ENCODE results near the gene MICAL2. TPM values are rescaled to one million over a fixed set of nuclear protein-coding genes. Genes with fewer than 3 reads are reported as not detected.

MICAL2 gene
- total RNA-seq, 4 donors from 2014 or later = 27.4 to 63.6 (median 51.9) TPM

- intact Hi-C loops (cut with DNase I) = loop anchor here (2.0 to 10.0 kb wide), 2 partner anchors 234 to 356 kb away; no protein-coding TSS in a partner anchor
- TF ChIP-seq CTCF (IDR thresholded peaks at IDR 0.05) (no peak), POLR2A (IDR thresholded peaks at IDR 0.05) (no peak)
- no peak overlapping the region for H3K4me3 ChIP-seq (replicated peaks in 1 of 3)
- H3K27me3 ChIP-seq = no peaks in the 10 kb centered on the region
- no peak for DNase-seq
- peaks cover 13 to 14% of the 10 kb centered on the region in 2 donors for H3K4me1 ChIP-seq
- peak overlapping the region in 2 of 3 donors; percentile 39 to 84 for H3K27ac ChIP-seq
- H3K9me3 ChIP-seq = no peaks in the 10 kb centered on the region
- H3K36me3 ChIP-seq = no peaks in the 10 kb centered on the region
- whole genome bisulfite sequencing, 2 donors = 95 to 96% methylated on average over 8 to 14 of the region's 15 CpGs
Measured at GRCh38 chr11:12280838-12281565, 170.6 kb downstream of the MICAL2 start.

- Histone ChIP-seq H3K27me3 (no peaks in the 10 kb centered on the region), H3K4me1 (peaks cover 13 to 14% of the 10 kb centered on the region in 2 donors), H3K4me3 (replicated peaks in 1 of 3) (no peak overlapping the region), H3K9me3 (no peaks in the 10 kb centered on the region), H3K27ac (peak overlapping the region in 1 of 3 donors; percentile 84), H3K36me3 (no peaks in the 10 kb centered on the region)
- TF ChIP-seq CTCF (IDR thresholded peaks at IDR 0.05) = peak; percentile 91 to 99 (median 97)
- TF ChIP-seq POLR2A (IDR thresholded peaks at IDR 0.05) = no peak
- peak; percentile 86 for DNase-seq
- intact Hi-C loops (cut with DNase I) = loop anchor here (2.0 to 10.0 kb wide), 2 partner anchors 235 to 357 kb away; no protein-coding TSS in a partner anchor
- 23 to 32% methylated on average over 10 to 12 of the region's 12 CpGs for WGBS, 2 donors
Measured at GRCh38 chr11:12281571-12282478, 171.4 kb downstream of the MICAL2 start.

- intact Hi-C loops (cut with DNase I) = loop anchor here (10.0 kb wide), 1 partner anchor 358 kb away; no protein-coding TSS in a partner anchor
- Histone ChIP-seq H3K9me3 (no peaks in the 10 kb centered on the region), H3K4me3 (replicated peaks in 1 of 3) (no peak overlapping the region), H3K36me3 (no peaks in the 10 kb centered on the region), H3K27ac (no peak overlapping the region), H3K4me1 (peaks cover 13 to 19% of the 10 kb centered on the region in 2 donors), H3K27me3 (no peaks in the 10 kb centered on the region)
- no peak for DNase-seq
- TF ChIP-seq POLR2A (IDR thresholded peaks at IDR 0.05) = no peak
- TF ChIP-seq CTCF (IDR thresholded peaks at IDR 0.05) = no peak
- 88 to 89% methylated on average over 6 of the region's 6 CpGs for WGBS, 2 donors
Measured at GRCh38 chr11:12282676-12283075, 172.3 kb downstream of the MICAL2 start.

GRCh38 chr11:12284316-12285050 lies 174.1 kb downstream of the MICAL2 start:
- no peaks in the 10 kb centered on the region for H3K27me3 ChIP-seq
- intact Hi-C loops (cut with DNase I) = loop anchor here (10.0 kb wide), 1 partner anchor 360 kb away; no protein-coding TSS in a partner anchor
- H3K4me3 ChIP-seq (replicated peaks in 1 of 3) = no peak overlapping the region
- DNase-seq = no peak
- WGBS, 2 donors = 54 to 72% methylated on average over 4 of the region's 4 CpGs
- H3K27ac ChIP-seq = no peak overlapping the region
- TF ChIP-seq POLR2A (IDR thresholded peaks at IDR 0.05) (no peak), CTCF (IDR thresholded peaks at IDR 0.05) (no peak)
- no peaks in the 10 kb centered on the region for H3K36me3 ChIP-seq
- no peaks in the 10 kb centered on the region for H3K9me3 ChIP-seq
- peaks cover 12 to 24% of the 10 kb centered on the region in 2 donors for H3K4me1 ChIP-seq

All from thyroid gland (tissue), 4 donors.